HL-60 (cell line): ENCODE data around the gene CACNA2D3.

Experiments
- DNase-seq, 2 experiments: peaks; one replicate each; pipeline ENCODE4 v3.0.0-alpha.2; 2010 to 2020; ENCODE audit warnings: low read depth in 1 of 2, low spot score in 1 of 2
- H3K27ac ChIP-seq: fragments of 250-450 bp; sonication (Bioruptor Pico); replicated peaks from 2 replicates; pipeline ENCODE4 v1.5.1; 2020; ENCODE audit warnings: mild to moderate bottlenecking, moderate library complexity
- H3K27me3 ChIP-seq: fragments of 250-450 bp; sonication (Bioruptor Pico); 2 replicates; pipeline ENCODE4 v1.5.1; 2021; ENCODE audit warnings: mild to moderate bottlenecking, moderate library complexity; ENCODE audit not compliant: insufficient read depth, poor library complexity, severe bottlenecking
- H3K4me3 ChIP-seq: replicated peaks from 2 replicates; pipeline ENCODE4 v1.5.1; 2011; ENCODE audit warnings: mild to moderate bottlenecking, control low read depth, low read length; ENCODE audit not compliant: insufficient read depth
- CTCF ChIP-seq: IDR thresholded peaks from one replicate; pipeline ENCODE4 v1.5.1; 2011; ENCODE audit warnings: low read length, control low read depth, inconsistent platforms; ENCODE audit not compliant: insufficient read depth
- GABPA ChIP-seq: IDR thresholded peaks from 2 replicates; pipeline ENCODE4 v1.6.1; 2012; ENCODE audit warnings: low read depth
- POLR2AphosphoS5 ChIP-seq: IDR thresholded peaks from 2 replicates; pipeline ENCODE4 v1.6.1; 2012; ENCODE audit warnings: low read depth
- REST ChIP-seq: IDR thresholded peaks from 2 replicates; pipeline ENCODE4 v1.6.1; 2012; ENCODE audit warnings: low read depth; ENCODE audit not compliant: insufficient replicate concordance
- SPI1 ChIP-seq: IDR thresholded peaks from 2 replicates; pipeline ENCODE4 v1.6.1; 2012; ENCODE audit warnings: low read depth, mild to moderate bottlenecking, borderline replicate concordance

The CACNA2D3 gene

GRCh38 chr3:54547051-54547450 is 424.7 kb downstream of the CACNA2D3 start:
- DNase-seq, result no peak
- Histone ChIP-seq H3K4me3 (no peak overlapping the region), H3K27ac (no peak overlapping the region), H3K27me3 (no peaks in the 10 kb centered on the region)
- no peak for TF ChIP-seq GABPA
- TF ChIP-seq POLR2AphosphoS5, result no peak
- no peak for TF ChIP-seq SPI1
- TF ChIP-seq CTCF, result no peak
- no peak for TF ChIP-seq REST

GRCh38 chr3:54547846-54548245 is 425.5 kb downstream of the CACNA2D3 start:
- no peak for DNase-seq
- Histone ChIP-seq H3K27me3 (no peaks in the 10 kb centered on the region), H3K4me3 (no peak overlapping the region), H3K27ac (no peak overlapping the region)
- TF ChIP-seq SPI1, result no peak
- TF ChIP-seq POLR2AphosphoS5, result no peak
- no peak for TF ChIP-seq GABPA
- TF ChIP-seq CTCF, result no peak
- TF ChIP-seq REST, result no peak

- Histone ChIP-seq H3K27me3 (no peaks in the 10 kb centered on the region), H3K4me3 (no peak overlapping the region), H3K27ac (no peak overlapping the region)
- TF ChIP-seq POLR2AphosphoS5, result no peak
- TF ChIP-seq CTCF, result no peak
- TF ChIP-seq SPI1, result no peak
- no peak for TF ChIP-seq REST
- TF ChIP-seq GABPA, result no peak
- no peak for DNase-seq
These were observed 427.4 kb downstream of the CACNA2D3 start for GRCh38 chr3:54549607-54550220.
